Uterus (tissue), 2 donors: ENCODE results near the gene RHBDD3.

Experiments used
- CTCF ChIP-seq, 4 experiments: fragments of 200-600 bp in 2 of 4; fragments of 450-650 bp in 2 of 4; sonication (generic) in 2 of 4; IDR thresholded peaks; one replicate each; pipeline ENCODE4 v1.5.1; 2016 to 2019; ENCODE audit warnings: antibody characterized with exemption in 4 of 4, mild to moderate bottlenecking in 2 of 4, moderate library complexity in 1 of 4
- POLR2A ChIP-seq, 2 donors: fragments of 450-650 bp; IDR thresholded peaks; one replicate each; pipeline ENCODE4 v1.6.1; 2016; ENCODE audit warnings: antibody characterized with exemption in 2 of 2, mild to moderate bottlenecking in 1 of 2, moderate library complexity in 1 of 2

GRCh38 chr22:29313126-29313575, 45.4 kb upstream of the RHBDD3 start:
- TF ChIP-seq CTCF (IDR thresholded peaks at IDR 0.05) (peak in 3 of 4 experiments; percentile 42 to 48 (median 42)), POLR2A (IDR thresholded peaks at IDR 0.05) (no peak)
